Ovary (tissue), 9 donors: ENCODE data around the gene TENT5A. TPM values are rescaled to one million over a fixed set of nuclear protein-coding genes. Genes with fewer than 3 reads are reported as not detected.

Source experiments
- DNase-seq, 5 donors: peaks; one replicate each; pipeline ENCODE4 v3.0.0-alpha.2; 2019 to 2020
- H3K27ac ChIP-seq, 2 donors: fragments of 200-600 bp; one replicate each; pipeline versions ENCODE4 v1.5.1 to v1.8.0; 2019 to 2022
- H3K27me3 ChIP-seq: fragments of 200-600 bp; one replicate; pipeline ENCODE4 v1.8.0; 2022
- H3K36me3 ChIP-seq: fragments of 200-600 bp; sonication (generic); one replicate; pipeline ENCODE4 v1.5.1; 2019
- H3K4me1 ChIP-seq: one replicate; pipeline ENCODE4 v1.8.1; 2013; ENCODE audit warnings: mild to moderate bottlenecking, moderate library complexity; ENCODE audit not compliant: insufficient read depth
- H3K4me3 ChIP-seq: fragments of 200-600 bp; sonication (generic); one replicate; pipeline ENCODE4 v1.5.1; 2017
- H3K9me3 ChIP-seq, 2 donors: fragments of 200-600 bp in 1 of 2; sonication (generic) in 1 of 2; one replicate each; pipeline versions ENCODE4 v1.5.1 to v1.8.1; 2013 to 2019; ENCODE audit warnings: mild to moderate bottlenecking in 1 of 2, moderate library complexity in 1 of 2
- EP300 ChIP-seq: sonication (generic); formaldehyde crosslinking; IDR thresholded peaks from one replicate; pipeline ENCODE4 v1.6.1; 2017; ENCODE audit warnings: antibody characterized with exemption
- POLR2A ChIP-seq: fragments of 450-650 bp; IDR thresholded peaks from one replicate; pipeline ENCODE4 v1.6.1; 2017; ENCODE audit warnings: antibody characterized with exemption, mild to moderate bottlenecking, moderate library complexity
- WGBS, 3 donors: extraction: QIAGEN DNeasy Blood & Tissue Kit in 1 of 3; methylation state at CpG; one replicate each; pipeline versions ENCODE4 v1.1.5 to v1.1.7; 2013 to 2017; 5-methylcytosine and 5-hydroxymethylcytosine counted together
- intact Hi-C, 4 donors: fragments of 100-400 bp; cut with DNase I; formaldehyde crosslinking; loops; one replicate each; pipeline versions ENCODE4 v1.11.0 to v1.15.1; 2022 to 2023
- polyA plus RNA-seq, 2 donors: library from polyadenylated mRNA; stranded (reverse); fragments of 200-250 nt in 1 of 2; fragments of 350-450 nt in 1 of 2; fragmentation: Illumina TruSeq in 1 of 2; extraction: RNeasy Lipid Tissue Mini Kit (QIAGEN cat#74804) in 1 of 2; gene quantifications; one replicate each; pipeline ENCODE4 v1.2.3, GENCODE V29; 2013 to 2014
- total RNA-seq, 7 donors: library from RNA; depleted of rRNA in 2 of 7; stranded (reverse); fragments of >200 nt in 2 of 7; fragmentation: NEBNext Ultra II Directional in 3 of 7; extraction: Animal tissue kit (Norgen Biotek cat#: 25700) in 3 of 7; gene quantifications; one replicate each; pipeline versions ENCODE4 v1.1.0 to v1.2.4, GENCODE V29; 2016 to 2023
- TF ChIP-seq, protein P1 (sequence below), 3 donors: fragments of 450-650 bp in 2 of 3; fragments of 200-600 bp in 1 of 3; IDR thresholded peaks; one replicate each; pipeline versions ENCODE4 v1.5.1 to v1.8.0; 2016 to 2022; ENCODE audit warnings: antibody characterized with exemption in 3 of 3, mild to moderate bottlenecking in 1 of 3
- donor health status: DM: no; HTN: no; CAD: no; lungs with moderate emphysema.
- donor health status: DM: no; HTN: no; CAD: no.
- donor health status: Bipolar disorder and iron deficiency.
- donor health status: DM: yes; HTN: yes; CAD: no.
- donor health status: DM: no; HTN: no; CAD: no.
- donor health status: DM: yes; HTN: yes; CAD: no.

The TENT5A gene
- total and polyA plus RNA-seq, 9 donors: 14.6 to 47.1 (median 29.4) TPM

- no peak for TF ChIP-seq POLR2A
- TF ChIP-seq, protein P1, sequence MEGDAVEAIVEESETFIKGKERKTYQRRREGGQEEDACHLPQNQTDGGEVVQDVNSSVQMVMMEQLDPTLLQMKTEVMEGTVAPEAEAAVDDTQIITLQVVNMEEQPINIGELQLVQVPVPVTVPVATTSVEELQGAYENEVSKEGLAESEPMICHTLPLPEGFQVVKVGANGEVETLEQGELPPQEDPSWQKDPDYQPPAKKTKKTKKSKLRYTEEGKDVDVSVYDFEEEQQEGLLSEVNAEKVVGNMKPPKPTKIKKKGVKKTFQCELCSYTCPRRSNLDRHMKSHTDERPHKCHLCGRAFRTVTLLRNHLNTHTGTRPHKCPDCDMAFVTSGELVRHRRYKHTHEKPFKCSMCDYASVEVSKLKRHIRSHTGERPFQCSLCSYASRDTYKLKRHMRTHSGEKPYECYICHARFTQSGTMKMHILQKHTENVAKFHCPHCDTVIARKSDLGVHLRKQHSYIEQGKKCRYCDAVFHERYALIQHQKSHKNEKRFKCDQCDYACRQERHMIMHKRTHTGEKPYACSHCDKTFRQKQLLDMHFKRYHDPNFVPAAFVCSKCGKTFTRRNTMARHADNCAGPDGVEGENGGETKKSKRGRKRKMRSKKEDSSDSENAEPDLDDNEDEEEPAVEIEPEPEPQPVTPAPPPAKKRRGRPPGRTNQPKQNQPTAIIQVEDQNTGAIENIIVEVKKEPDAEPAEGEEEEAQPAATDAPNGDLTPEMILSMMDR (IDR thresholded peaks at IDR 0.05): no peak
- TF ChIP-seq EP300: no peak
- Histone ChIP-seq H3K4me3 (no peak overlapping the region), H3K36me3 (no peaks in the 10 kb centered on the region), H3K9me3 (no peaks in the 10 kb centered on the region), H3K27ac (no peak overlapping the region), H3K27me3 (no peaks in the 10 kb centered on the region), H3K4me1 (no peaks in the 10 kb centered on the region)
- WGBS, 3 donors: 68 to 95% (median 87%) methylated on average over 3 of the region's 3 CpGs
- DNase-seq: no peak
- intact Hi-C loops: no loop called here
Observed at GRCh38 chr6:81755551-81755950, 3.1 kb upstream of the TENT5A start.

GRCh38 chr6:81754906-81755305, 2.4 kb upstream of the TENT5A start:
- H3K9me3 ChIP-seq: no peaks in the 10 kb centered on the region
- no peak overlapping the region for H3K27ac ChIP-seq
- H3K27me3 ChIP-seq: no peaks in the 10 kb centered on the region
- TF ChIP-seq EP300 (no peak), POLR2A (no peak)
- TF ChIP-seq, protein P1 (IDR thresholded peaks at IDR 0.05): no peak
- intact Hi-C loops: loop anchor here in 2 of 4 donors (5.0 kb wide), 3 partner anchors 137 to 1148 kb away; no protein-coding TSS in a partner anchor
- H3K4me3 ChIP-seq: no peak overlapping the region
- 80 to 84% (median 81%) methylated on average over 6 of the region's 6 CpGs for WGBS, 3 donors
- no peaks in the 10 kb centered on the region for H3K4me1 ChIP-seq
- DNase-seq: no peak
- no peaks in the 10 kb centered on the region for H3K36me3 ChIP-seq

- no peaks in the 10 kb centered on the region for H3K9me3 ChIP-seq
- DNase-seq: peak; percentile 83 to 91 (median 91)
- TF ChIP-seq EP300: no peak
- TF ChIP-seq, protein P1 (IDR thresholded peaks at IDR 0.05): peak; percentile 75 to 79 (median 78)
- H3K4me1 ChIP-seq: peaks cover 3% of the 10 kb centered on the region
- peak overlapping the region; percentile 93 to 98 for H3K27ac ChIP-seq
- WGBS, 3 donors: 22 to 24% (median 24%) methylated on average over 40 to 43 of the region's 43 CpGs
- H3K36me3 ChIP-seq: no peaks in the 10 kb centered on the region
- intact Hi-C loops: loop anchor here in 2 of 4 donors (1.0 to 5.0 kb wide), 4 partner anchors 54 to 1147 kb away; no protein-coding TSS in a partner anchor
- H3K27me3 ChIP-seq: no peaks in the 10 kb centered on the region
- H3K4me3 ChIP-seq: peak overlapping the region; percentile 91
Observed at GRCh38 chr6:81753711-81754577, 1.5 kb upstream of the TENT5A start.

- H3K4me1 ChIP-seq: peaks cover 3% of the 10 kb centered on the region
- no peaks in the 10 kb centered on the region for H3K9me3 ChIP-seq
- intact Hi-C loops: loop anchor here in 2 of 4 donors (1.0 to 5.0 kb wide), 4 partner anchors 55 to 1146 kb away; no protein-coding TSS in a partner anchor
- TF ChIP-seq, protein P1 (IDR thresholded peaks at IDR 0.05): peak in 1 of 3 donors; percentile 28
- TF ChIP-seq POLR2A: peak; percentile 94
- TF ChIP-seq EP300: no peak
- H3K27ac ChIP-seq: peak overlapping the region; percentile 93 to 98
- WGBS, 3 donors: 0 to 1% (median 0%) methylated on average over 61 to 63 of the region's 63 CpGs
- H3K27me3 ChIP-seq: no peaks in the 10 kb centered on the region
- H3K4me3 ChIP-seq: peak overlapping the region; percentile 91
- DNase-seq: peak; percentile 94 to 97 (median 96)
- no peaks in the 10 kb centered on the region for H3K36me3 ChIP-seq
Observed at GRCh38 chr6:81752921-81753710, 635 bp upstream of the TENT5A start.
